Activated CD8-positive, alpha-beta memory T cell treated with anti-CD3 and anti-CD28 coated beads, Interleukin-2, amount 50 U/mL, for 4 hours (primary cell): ENCODE data around the gene G3BP1.
"Not testable (repeated sequence)": the region's sequence is repeated elsewhere in the genome, so short reads cannot be mapped to it uniquely, and the experiment has no call there.

Experiments used
- DNase-seq: peaks from one replicate; pipeline ENCODE4 v3.0.0-alpha.2; 2020

Gene G3BP1

DNA sequence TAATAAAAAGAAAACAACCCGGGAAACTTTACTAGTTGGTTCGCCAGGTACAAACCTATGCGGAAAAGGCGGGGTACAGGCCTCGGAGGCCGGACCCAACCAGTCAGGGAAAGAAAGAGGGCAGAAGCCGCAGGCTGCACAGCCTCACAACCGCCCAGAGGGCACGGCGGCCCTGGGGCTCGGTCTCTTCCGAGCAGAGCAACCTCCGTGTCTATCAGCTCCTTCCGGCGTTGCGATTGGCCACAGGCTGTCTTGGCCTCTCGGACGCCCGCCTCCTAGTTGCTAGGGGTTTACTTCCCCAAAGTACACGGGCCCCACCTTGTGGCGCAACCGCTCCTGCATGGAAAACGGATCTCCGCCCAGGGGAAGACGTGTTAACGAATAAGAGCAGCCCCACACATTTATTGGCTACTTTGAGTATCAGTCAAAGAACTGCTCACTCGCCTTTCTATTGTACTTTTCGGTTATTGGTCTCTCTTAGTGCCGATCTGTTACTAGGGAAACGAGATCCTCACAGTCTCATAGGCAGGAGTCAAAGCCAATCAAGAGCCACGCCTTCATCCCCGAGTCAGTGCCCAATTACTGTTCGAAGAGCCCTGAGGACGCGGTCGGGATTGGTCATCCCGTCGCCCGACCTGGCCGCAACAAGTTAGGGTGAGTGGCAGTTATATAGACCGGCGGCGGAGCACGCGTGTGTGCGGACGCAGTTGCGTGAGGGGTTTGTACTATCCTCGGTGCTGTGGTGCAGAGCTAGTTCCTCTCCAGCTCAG, at the start of gene G3BP1:
TSS of gene G3BP1 (plus strand) at position 696 of the 770 bp plus-strand sequence. CDS start 14,667 bp downstream, outside the sequence.
- DNase-seq: peak; percentile 98

DNA sequence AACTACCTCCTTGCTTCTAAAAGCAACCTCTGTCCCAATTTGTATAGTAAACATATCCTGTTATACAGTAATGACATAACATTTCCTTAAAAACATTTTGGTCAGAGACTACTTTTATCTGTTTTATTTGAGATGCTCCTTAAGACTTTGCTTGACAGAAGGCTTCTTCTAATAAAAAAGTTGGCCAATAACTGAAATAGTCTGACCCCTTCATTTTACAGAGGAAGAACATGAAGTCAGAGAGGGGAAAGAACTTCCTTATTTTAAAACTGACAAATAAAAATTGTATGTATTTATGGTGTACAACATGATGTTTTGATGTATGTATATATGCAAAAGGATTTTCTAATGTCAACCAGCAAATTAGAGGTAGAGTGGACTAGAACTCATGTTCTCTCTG, 49.2 kb upstream of the G3BP1 start:
- no peak for DNase-seq

GRCh38 chr5:151724360-151724759, 47.4 kb upstream of the G3BP1 start:
- no peak for DNase-seq

- DNase-seq: not testable (repeated sequence)
Measured at GRCh38 chr5:151729597-151729996, 42.2 kb upstream of the G3BP1 start.

DNA sequence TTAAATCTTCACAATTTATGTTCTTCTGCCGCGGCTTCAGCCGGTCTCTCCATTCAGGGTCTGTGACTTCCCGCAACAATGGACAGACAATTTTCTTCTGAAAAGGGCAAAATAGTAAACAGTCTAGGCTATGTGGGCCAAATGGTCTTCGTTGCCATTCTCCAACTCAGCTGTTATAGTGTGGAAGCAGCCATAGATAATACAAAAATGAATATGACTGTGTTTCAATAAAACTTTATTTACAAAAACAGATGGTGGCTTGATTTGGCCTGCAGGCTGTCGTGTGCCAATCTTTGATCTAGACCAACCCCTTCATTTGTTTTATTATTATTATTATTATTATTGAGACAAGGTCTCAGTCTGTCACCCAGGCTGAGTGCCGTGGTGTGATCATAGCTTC, 41.4 kb upstream of the G3BP1 start:
- no peak for DNase-seq

GRCh38 chr5:151733358-151734063, 38.2 kb upstream of the G3BP1 start:
- no peak for DNase-seq

GRCh38 chr5:151734064-151734408, 37.7 kb upstream of the G3BP1 start:
- DNase-seq: no peak

DNA sequence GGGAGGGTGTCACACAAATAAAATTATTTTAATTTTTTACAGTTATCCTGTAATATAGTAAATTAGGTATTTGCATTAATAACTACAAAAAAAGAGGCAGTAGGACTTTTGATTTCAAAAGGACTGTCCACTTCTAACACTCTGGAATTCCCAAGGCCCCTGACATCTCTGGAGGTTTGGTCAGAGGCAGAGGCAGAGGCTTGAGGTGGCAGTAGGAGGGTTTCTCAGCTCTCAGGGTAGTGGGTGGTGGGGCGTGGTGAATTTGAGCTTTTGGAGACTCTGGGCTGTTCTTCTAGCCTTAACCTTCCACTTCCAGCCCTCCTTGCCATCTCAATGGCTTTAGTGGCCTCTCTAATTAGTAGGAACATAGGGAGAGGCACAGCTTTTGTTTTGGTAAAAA, 36.1 kb upstream of the G3BP1 start:
- no peak for DNase-seq

- DNase-seq: no peak
Measured at GRCh38 chr5:151737431-151737830, 34.3 kb upstream of the G3BP1 start.

DNA sequence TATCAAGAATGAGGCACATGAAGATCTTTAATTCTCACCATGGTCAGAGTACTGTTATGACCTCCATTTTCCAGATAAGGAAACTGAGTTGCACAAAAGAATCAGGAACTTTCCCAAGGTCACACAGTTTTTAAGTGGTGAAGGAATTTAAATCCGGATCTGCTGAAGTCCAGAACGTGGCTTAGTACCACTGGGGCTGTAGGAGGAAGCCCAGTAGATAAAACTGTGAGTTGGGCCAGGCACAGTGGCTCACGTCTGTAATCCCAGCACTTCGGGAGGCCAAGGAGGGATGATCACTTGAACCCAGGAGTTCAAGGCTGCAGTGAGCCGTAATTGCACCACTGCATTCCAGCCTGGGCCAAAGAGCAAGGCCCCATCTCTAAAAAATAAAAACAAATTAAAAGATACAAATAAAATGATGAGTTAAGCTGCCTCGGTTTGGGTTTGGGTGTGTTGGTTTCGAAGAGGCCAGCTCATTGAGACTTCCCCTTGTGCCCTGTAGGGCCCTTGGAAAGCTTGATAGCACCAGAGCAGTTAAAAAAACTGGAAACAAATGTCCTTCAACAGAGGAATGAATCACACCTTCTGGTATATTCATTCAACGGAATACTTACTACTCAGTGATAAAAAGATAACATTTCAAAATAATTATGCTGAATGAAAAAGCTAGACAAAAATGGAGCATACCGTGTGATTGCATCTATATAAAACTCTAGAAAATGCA, 33.5 kb upstream of the G3BP1 start:
- no peak for DNase-seq

GRCh38 chr5:151739395-151739794, 32.4 kb upstream of the G3BP1 start:
- no peak for DNase-seq

DNA sequence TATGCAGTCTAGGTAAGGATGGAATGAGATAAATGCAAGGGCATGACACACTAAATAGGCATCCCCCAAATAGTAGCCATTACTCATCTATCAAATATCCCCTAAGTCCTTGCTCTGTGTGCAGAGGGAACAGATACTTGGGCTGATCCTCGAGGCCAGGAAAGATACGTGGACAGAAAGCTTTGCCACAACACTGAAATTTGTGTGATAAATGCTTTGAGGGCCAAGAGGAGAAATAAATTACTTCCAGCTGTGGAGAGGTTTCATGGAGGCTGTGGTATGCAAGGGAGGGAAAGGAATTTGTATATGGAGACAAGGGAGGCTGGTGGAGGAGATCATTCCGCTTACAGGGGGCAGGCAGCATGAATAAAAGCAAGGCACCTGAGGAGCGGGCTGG, 31.8 kb upstream of the G3BP1 start:
- no peak for DNase-seq

DNA sequence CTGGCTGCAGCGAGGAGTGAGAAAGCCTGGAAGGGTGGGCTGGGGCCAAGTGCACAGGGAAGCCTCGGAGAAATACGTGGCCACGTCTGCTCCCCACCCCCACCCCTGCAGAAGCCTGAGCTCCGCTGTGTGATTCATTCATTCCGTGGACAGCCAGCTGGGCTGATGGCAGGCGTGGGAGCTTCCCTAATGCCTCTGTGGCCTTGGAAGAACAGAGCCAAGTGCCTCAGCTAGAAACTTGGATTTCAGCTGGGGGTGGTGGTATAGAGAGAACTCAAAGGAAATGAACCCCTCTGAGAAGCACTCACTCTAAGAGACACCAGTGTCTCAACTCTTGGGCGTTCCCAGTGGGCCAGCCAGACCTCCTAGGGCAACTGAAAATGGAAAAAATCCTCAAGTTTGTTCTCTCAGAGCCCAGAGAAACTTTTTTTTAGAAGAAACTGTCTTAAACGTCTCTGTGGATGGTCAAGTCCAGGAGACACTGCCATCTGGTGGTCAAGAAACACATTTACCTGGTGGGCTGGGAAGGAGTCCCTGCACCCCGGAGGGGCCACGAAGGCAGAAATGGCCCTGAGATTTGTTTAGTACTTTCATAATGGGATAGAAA, 31.3 kb upstream of the G3BP1 start:
- DNase-seq: peak; percentile 48

- DNase-seq: no peak
Measured at GRCh38 chr5:151740958-151741373, 30.8 kb upstream of the G3BP1 start.

DNA sequence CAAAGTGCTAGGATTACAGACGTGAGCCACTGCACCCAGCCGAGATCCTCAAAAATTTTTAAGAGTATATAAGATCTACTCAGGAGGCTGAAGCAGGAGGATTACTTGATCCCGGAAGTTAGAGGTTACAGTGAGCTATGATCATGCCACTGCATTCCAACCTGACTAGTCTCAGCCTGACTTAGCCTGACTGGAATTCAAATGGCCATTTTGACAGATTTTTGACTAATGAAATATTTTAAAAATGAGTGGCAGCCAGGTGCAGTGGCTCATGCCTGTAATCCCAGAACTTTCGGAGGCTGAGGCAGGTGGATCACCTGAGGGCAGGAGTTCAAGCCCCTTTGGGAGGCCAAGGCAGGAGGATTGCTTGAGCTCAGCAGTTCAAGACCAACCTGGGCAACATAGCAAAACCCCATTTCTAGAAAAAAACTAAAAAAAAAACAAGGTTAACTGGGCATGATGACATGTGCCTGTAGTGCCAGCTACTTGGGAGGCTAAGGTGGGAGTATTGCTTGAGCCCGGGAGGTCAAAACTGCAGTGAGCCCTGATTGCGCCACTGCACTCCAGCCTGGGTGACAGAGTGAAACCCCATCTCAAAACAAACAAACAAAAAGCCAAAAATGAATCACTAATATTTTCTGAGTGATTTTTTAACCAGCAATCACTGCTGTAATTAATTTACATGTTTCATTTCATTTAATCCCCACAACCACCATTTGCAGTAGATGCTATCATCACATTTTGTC, 29.9 kb upstream of the G3BP1 start:
- no peak for DNase-seq

- no peak for DNase-seq
Measured at GRCh38 chr5:151742870-151743294, 28.9 kb upstream of the G3BP1 start.

- DNase-seq: no peak
Measured at GRCh38 chr5:151743530-151743929, 28.2 kb upstream of the G3BP1 start.

DNA sequence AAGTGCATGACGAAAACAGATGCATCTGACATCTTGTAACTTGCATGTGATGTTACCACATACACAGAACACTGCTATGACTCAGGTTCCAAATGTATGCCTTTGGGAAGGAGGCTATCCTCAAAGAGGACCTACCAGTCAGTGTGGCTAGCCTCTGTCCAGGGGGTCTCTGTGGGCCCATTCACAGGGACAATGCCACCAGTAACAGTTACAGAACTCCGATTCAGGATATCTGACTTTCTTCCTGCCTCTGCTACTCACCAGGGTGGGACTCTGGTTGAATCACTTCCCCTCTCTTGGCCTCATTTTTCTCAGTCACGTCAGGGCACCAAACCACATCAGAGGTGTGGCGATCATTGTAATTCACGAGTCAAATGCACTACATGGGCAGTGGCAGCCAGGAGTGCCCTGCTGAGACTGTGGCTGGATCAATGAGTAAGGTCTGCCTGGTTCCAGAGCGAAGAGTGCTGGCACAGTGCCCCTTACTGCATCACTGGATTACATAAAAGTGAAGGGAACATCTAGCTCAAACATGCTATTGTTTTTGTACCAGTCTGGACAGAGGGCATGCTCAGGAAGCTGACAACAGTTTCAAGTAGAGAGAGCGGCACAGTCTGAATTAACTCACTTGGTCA, 26.6 kb upstream of the G3BP1 start:
- DNase-seq: peak; percentile 33

DNA sequence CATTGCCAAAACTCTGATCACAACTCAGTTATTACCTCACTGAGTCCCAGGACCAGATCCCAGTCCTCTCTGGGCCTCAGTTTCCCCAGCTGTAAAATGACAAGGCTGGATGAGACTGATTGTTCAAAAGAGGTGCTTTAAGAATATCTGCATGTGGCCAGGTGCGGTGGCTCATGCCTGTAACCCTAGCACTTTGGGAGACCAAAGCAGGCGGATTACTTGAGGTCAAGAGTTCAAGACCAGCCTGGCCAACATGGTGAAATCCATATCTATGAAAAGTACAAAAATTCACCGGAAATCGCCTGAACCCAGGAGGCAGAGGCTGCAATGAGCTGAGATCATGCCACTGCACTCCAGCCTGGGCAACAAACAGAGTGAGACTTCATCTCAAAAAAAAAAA, 21.6 kb upstream of the G3BP1 start:
- no peak for DNase-seq

DNA sequence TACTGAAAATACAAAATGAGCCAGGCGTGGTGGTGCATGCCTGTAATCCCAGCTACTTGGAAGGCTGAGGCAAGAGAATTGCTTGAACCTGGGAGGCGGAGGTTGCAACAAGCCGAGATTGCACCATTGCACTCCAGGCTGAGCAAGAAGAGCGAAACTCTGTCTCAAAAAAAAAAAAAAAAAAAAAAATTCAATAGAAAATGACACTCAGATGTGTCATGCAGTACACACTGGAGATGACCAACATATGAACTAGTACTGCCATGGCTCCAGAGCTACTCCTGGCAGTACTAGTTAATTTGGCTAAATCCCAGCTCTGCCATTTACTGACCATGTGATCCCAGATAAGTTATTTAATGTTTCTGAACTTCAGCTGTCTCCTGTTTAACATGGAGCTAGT, 20.7 kb upstream of the G3BP1 start:
- DNase-seq: no peak

DNA sequence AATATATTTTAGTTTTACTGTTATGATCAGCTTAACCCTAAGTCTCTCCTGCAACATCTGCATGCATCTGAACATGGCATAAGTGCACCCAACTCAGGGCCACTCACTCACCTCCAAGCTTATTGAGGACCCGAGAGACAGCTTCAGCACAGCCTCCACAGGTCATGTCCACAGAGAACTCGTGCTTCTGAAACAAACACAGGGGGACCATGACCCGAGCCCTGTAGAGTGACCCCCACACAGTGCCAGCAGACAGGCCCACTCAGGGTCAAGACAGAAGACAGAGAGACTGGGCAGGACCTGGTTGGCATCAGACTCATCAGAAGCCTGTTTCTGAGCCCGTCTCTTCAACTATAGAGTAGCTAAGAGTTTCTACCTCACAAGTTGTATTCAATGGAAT, 20.2 kb upstream of the G3BP1 start:
- no peak for DNase-seq

DNA sequence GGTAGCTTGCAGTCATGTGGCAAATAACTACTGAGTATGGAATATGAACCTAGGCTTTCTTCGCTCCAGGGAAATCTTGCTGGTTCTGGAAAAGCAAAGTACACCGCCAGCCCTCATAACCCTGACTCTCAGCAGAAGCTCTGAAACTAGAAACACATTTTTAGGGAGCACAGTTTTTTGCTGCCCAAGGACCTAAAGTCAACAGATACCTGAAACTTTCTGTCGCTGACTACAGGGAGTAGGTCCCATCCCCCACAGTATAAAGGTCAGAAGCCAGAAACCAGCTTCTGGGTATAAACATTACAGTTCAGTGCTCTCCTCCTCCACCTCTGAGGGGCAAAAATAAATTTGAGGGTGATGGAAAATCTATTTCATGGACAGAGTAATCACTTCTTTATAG, 16.4 kb upstream of the G3BP1 start:
- DNase-seq: no peak
